Erythroblast (primary cell): ENCODE results near the gene FGF18.

Experiments used
- GATA1 ChIP-seq: IDR thresholded peaks from 2 replicates; pipeline ENCODE4 v1.6.1; 2011; ENCODE audit warnings: low read depth, mild to moderate bottlenecking, control low read depth, low read length, moderate library complexity
- POLR2A ChIP-seq: IDR thresholded peaks from 2 replicates; pipeline ENCODE4 v1.6.1; 2011; ENCODE audit warnings: mild to moderate bottlenecking, low read length

DNA sequence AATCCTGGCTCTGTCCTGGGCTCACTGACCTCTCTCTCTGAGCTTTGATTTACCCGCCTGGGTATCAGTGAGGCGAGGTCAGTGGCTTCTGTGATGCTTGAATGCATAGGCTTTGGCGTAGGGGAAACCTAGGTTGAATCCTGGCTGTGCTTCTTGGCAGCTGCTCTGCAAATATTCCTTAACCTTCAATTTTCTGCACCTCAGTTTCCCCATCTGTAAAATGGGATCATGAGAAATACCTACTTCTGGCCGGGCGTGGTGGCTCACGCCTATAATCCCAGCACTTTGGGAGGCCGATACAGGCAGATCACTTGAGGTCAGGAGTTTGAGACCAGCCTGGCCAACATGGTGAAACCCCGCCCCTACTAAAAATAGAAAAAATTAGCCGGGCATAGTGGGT lies 7.2 kb downstream of the FGF18 start:
- TF ChIP-seq POLR2A (no peak), GATA1 (no peak)
